Head of caudate nucleus (tissue), 42 donors: ENCODE data around the gene CDC16.

Experiments used
- DNase-seq, 42 donors: peaks; one replicate each; pipeline versions ENCODE4 v3.0.0 to v3.0.0-alpha.2; 2020 to 2021; ENCODE audit warnings: mixed read lengths in 7 of 42
- intact Hi-C: fragments of 100-400 bp; cut with DNase I; formaldehyde crosslinking; loops from one replicate; pipeline ENCODE4 v1.15.0; 2022

Gene CDC16

DNA sequence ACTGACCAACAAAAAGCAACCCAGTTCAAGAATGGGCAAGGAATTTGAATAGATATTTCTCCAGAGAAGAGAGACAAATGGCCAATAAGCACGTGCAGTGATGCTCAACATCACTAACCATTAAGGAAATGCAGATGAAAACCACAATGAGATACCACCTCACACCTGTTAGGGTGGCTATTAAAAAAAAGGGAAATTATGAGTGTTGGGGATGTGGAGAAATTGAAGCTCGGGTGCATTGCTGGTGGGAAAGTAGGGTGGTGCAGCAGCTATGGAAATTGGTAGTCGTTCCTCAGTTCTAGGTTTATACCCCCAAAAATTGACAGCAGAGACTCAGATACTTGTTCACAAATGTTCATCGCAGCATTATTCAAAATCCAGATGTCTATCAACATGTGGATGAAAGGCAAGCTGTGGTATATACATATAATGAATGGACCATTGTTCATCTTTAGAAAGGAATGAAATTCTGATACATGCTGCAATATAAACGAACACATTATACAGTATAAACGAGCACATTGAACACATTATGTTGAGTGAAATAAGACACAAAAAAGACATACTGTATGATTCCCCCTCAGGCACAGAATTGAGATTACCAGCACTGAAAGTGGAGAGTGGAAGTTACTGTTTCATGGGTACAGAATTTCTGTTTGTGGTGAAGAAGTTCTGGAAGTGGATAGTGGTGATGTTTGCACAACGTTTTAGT, 80.5 kb downstream of the CDC16 start:
- DNase-seq = no peak

DNA sequence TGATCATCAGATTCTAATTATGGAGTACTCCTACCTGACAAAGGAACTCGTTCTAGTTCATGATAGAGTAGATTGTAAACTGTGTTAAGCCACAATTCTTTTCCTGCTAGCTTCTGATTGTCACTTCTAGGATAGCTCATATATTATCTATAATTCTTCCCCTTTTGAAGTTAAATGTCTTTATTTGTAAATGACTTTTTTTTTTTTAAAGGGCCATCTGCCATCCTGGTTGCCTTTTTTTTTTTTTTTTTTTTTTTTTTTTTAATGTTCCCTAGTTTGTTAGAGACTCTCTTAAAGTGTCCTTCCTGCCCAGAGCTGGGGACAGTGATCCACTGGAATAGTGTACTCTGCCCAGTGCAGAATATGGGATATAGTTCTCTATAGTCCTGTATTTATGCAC, 83.9 kb downstream of the CDC16 start:
- DNase-seq = no peak
- intact Hi-C loops = no loop called here

More for the DNA sequence above, 80.5 kb downstream of the CDC16 start:
- intact Hi-C loops = loop anchor here (2.0 kb wide), 1 partner anchor 34 kb away; the partner anchor contains the start of gene UPF3A

- DNase-seq = no peak
- intact Hi-C loops = no loop called here
These were observed 84.8 kb downstream of the CDC16 start for GRCh38 chr13:114319441-114319913.

DNA sequence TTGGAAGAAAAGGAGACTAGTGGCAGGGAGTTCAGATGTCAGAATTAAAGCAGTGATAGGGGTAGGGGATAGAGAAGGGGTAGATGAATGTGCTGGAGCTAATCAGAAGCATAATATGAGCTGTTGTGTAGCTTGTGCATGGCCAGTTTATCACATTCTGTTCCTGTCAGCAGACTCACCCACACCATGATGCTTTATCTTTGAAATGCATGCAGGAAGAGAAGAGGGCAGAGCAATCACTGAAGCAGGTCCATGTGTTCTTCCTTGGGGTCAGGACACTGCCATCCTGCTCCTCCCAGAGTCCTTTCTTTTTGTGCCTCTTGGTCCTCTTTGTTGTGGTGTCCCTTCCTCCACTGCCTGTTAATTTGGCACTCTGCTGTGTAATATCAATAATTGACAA, 85.4 kb downstream of the CDC16 start:
- intact Hi-C loops = no loop called here
- no peak for DNase-seq

DNA sequence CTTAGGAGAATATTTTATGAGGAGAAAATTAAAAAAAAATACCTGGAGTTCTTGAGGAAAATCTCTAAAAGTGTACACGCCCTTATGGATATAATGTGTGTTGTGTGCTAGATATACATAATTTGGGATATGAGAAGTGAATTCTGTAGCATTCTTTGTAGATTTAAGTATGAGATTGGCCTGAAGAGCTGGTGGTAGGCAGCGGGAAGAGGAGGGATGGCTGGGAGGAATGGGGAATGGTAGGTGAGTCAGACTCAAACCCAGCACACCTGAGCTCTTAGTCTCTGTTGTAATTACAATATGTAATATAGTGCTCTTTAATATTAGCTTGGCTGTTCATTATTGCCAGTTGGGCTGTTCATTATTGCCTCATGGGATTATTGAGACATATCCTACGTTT, 86.6 kb downstream of the CDC16 start:
- no peak for DNase-seq
- intact Hi-C loops = no loop called here
